Measurements from ENCODE around the gene SATB2. TPM values are rescaled to one million over a fixed set of nuclear protein-coding genes. Genes with fewer than 3 reads are reported as not detected.

SATB2 gene
- total RNA-seq, 4 donors from 2014 or later: 2.6 to 3.7 (median 3.3) TPM

- 92 to 98% methylated on average over 2 of the region's 2 CpGs for WGBS, 2 donors
- no peak overlapping the region for H3K4me3 ChIP-seq (ENCODE audit: low read depth, poor library complexity, severe bottlenecking)
- intact Hi-C loops (cut with DNase I; ENCODE audit: low total_unique reads): no loop called here
- TF ChIP-seq POLR2A (IDR thresholded peaks at IDR 0.05): no peak
- TF ChIP-seq, protein P1, sequence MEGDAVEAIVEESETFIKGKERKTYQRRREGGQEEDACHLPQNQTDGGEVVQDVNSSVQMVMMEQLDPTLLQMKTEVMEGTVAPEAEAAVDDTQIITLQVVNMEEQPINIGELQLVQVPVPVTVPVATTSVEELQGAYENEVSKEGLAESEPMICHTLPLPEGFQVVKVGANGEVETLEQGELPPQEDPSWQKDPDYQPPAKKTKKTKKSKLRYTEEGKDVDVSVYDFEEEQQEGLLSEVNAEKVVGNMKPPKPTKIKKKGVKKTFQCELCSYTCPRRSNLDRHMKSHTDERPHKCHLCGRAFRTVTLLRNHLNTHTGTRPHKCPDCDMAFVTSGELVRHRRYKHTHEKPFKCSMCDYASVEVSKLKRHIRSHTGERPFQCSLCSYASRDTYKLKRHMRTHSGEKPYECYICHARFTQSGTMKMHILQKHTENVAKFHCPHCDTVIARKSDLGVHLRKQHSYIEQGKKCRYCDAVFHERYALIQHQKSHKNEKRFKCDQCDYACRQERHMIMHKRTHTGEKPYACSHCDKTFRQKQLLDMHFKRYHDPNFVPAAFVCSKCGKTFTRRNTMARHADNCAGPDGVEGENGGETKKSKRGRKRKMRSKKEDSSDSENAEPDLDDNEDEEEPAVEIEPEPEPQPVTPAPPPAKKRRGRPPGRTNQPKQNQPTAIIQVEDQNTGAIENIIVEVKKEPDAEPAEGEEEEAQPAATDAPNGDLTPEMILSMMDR (IDR thresholded peaks at IDR 0.05): no peak
- DNase-seq (ENCODE audit: low spot score in 2 of 2): no peak
Observed at GRCh38 chr2:199378948-199379650, 78.6 kb downstream of the SATB2 start.

GRCh38 chr2:199370150-199370780, 87.5 kb downstream of the SATB2 start:
- WGBS, 2 donors: 39 to 49% methylated on average over 6 of the region's 6 CpGs
- no peak overlapping the region for H3K4me3 ChIP-seq (ENCODE audit: low read depth, poor library complexity, severe bottlenecking)
- TF ChIP-seq POLR2A (IDR thresholded peaks at IDR 0.05): no peak
- intact Hi-C loops (cut with DNase I; ENCODE audit: low total_unique reads): no loop called here
- DNase-seq (ENCODE audit: low spot score in 2 of 2): no peak

GRCh38 chr2:199366406-199366805, 91.3 kb downstream of the SATB2 start:
- TF ChIP-seq, protein P1 (IDR thresholded peaks at IDR 0.05): no peak
- no peak for TF ChIP-seq POLR2A (IDR thresholded peaks at IDR 0.05)
- no peak overlapping the region for H3K4me3 ChIP-seq (ENCODE audit: low read depth, poor library complexity, severe bottlenecking)
- WGBS, 2 donors: 68 to 73% methylated on average over 2 of the region's 2 CpGs
- intact Hi-C loops (cut with DNase I; ENCODE audit: low total_unique reads): no loop called here
- no peak for DNase-seq (ENCODE audit: low spot score in 2 of 2)

DNA sequence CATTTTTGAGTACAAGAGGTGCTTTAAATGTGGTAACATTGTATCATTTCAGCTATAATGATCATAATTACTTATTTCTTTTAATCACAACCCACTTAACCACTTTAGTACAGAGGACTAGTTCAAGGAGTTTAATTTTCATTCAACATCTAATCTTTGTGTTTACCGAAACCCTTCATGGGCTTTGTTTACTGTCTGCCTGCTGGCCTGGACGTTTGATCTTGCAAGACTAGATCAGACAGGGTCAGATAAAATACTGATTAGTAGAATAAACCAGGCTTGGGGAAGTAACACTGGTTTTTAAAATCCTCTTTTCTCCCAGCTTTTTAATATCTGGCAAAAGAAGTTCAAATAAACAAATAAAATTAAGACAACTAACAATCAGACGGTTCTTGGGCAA, 93.6 kb downstream of the SATB2 start:
- H3K4me3 ChIP-seq (ENCODE audit: low read depth, poor library complexity, severe bottlenecking): no peak overlapping the region
- intact Hi-C loops (cut with DNase I; ENCODE audit: low total_unique reads): no loop called here
- no peak for TF ChIP-seq POLR2A (IDR thresholded peaks at IDR 0.05)
- TF ChIP-seq, protein P1 (IDR thresholded peaks at IDR 0.05): no peak
- 68 to 78% methylated on average over 3 of the region's 3 CpGs for WGBS, 2 donors
- no peak for DNase-seq (ENCODE audit: low spot score in 2 of 2)

DNA sequence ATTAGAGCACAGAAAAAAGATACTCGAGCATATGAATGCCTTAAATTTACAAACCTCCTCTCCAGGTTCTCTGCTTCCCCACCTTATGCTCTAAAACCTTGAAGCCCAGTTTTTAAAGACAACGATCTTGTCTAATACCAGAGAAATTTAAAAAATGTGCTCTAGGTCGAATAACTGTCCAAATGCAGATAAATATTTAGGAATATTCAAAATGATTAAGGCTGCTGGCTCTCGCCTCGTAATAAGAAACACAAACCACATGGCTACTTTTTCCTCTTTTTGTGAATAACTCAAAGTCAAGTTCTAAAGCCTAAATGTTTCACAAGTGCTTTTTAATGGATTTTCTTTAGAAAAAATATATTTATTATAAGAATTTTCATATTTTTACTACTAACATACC, 101.3 kb downstream of the SATB2 start:
- H3K4me3 ChIP-seq (ENCODE audit: low read depth, poor library complexity, severe bottlenecking): no peak overlapping the region
- TF ChIP-seq, protein P1 (IDR thresholded peaks at IDR 0.05): no peak
- TF ChIP-seq POLR2A (IDR thresholded peaks at IDR 0.05): no peak
- intact Hi-C loops (cut with DNase I; ENCODE audit: low total_unique reads): no loop called here
- WGBS, 2 donors: 40 to 49% methylated on average over 5 of the region's 5 CpGs
- DNase-seq (ENCODE audit: low spot score in 2 of 2): no peak

DNA sequence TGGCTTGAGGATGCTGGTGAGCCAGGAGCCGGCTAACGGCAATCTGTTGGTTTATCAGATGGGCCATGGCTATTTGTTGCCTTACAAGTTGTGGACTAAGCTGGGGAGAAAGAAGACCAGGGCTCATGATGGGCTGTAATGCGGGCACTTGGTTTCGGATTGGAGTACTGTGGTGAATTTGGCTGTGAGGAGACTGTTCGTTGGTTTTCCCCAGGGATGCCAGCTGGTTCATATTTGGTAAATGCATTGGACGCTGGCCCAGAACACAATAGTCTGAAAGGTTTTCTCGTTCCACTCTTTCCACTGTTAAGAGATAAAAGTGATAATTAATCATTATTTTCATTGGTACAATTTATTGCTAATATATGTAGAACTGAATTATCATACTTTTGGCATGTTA, 108.9 kb downstream of the SATB2 start:
- no peak for DNase-seq (ENCODE audit: low spot score in 2 of 2)
- 83 to 86% methylated on average over 7 of the region's 7 CpGs for WGBS, 2 donors
- no peak for TF ChIP-seq POLR2A (IDR thresholded peaks at IDR 0.05)
- no peak overlapping the region for H3K4me3 ChIP-seq (ENCODE audit: low read depth, poor library complexity, severe bottlenecking)
- intact Hi-C loops (cut with DNase I; ENCODE audit: low total_unique reads): no loop called here

All from lower leg skin (tissue), 4 donors.